IPS-15b (cell line): Measurements from ENCODE around the gene TMEM87B.
"Not testable (repeated sequence)": the region's sequence is repeated elsewhere in the genome, so short reads cannot be mapped to it uniquely, and the experiment has no call there.

Experiments used
- H3K27me3 ChIP-seq: one replicate; pipeline ENCODE4 v1.6.1; 2013; ENCODE audit warnings: low read length; ENCODE audit not compliant: control insufficient read depth, insufficient read depth
- H3K36me3 ChIP-seq: one replicate; pipeline ENCODE4 v1.6.1; 2013; ENCODE audit warnings: low read length; ENCODE audit not compliant: control insufficient read depth, insufficient read depth
- H3K4me1 ChIP-seq: one replicate; pipeline ENCODE4 v1.6.1; 2013; ENCODE audit warnings: mild to moderate bottlenecking, low read length; ENCODE audit not compliant: control insufficient read depth, insufficient read depth
- H3K4me3 ChIP-seq: one replicate; pipeline ENCODE4 v1.5.1; 2013; ENCODE audit warnings: low read depth, low read length
- H3K9ac ChIP-seq: one replicate; pipeline ENCODE4 v1.6.1; 2013; ENCODE audit warnings: low read depth, mild to moderate bottlenecking, low read length
- H3K9me3 ChIP-seq: one replicate; pipeline ENCODE4 v1.6.1; 2013; ENCODE audit warnings: mild to moderate bottlenecking, low read length; ENCODE audit not compliant: control insufficient read depth, insufficient read depth

Gene TMEM87B

GRCh38 chr2:112108178-112108832 is 53.2 kb downstream of the TMEM87B start:
- H3K36me3 ChIP-seq: no peaks in the 10 kb centered on the region

GRCh38 chr2:112109278-112109677 is 54.2 kb downstream of the TMEM87B start:
- H3K4me3 ChIP-seq: no peak overlapping the region
- no peaks in the 10 kb centered on the region for H3K36me3 ChIP-seq
- no peak overlapping the region for H3K9ac ChIP-seq
- no peaks in the 10 kb centered on the region for H3K9me3 ChIP-seq
- no peaks in the 10 kb centered on the region for H3K27me3 ChIP-seq
- H3K4me1 ChIP-seq: no peaks in the 10 kb centered on the region

More at GRCh38 chr2:112108178-112108832, 53.2 kb downstream of the TMEM87B start:
- no peaks in the 10 kb centered on the region for H3K9me3 ChIP-seq
- no peaks in the 10 kb centered on the region for H3K27me3 ChIP-seq
- no peaks in the 10 kb centered on the region for H3K4me1 ChIP-seq
- H3K9ac ChIP-seq: no peak overlapping the region
- H3K4me3 ChIP-seq: no peak overlapping the region

GRCh38 chr2:112110966-112111365 is 55.9 kb downstream of the TMEM87B start:
- Histone ChIP-seq H3K9ac (no peak overlapping the region), H3K36me3 (no peaks in the 10 kb centered on the region), H3K27me3 (no peaks in the 10 kb centered on the region), H3K4me1 (no peaks in the 10 kb centered on the region), H3K9me3 (no peaks in the 10 kb centered on the region), H3K4me3 (no peak overlapping the region)

GRCh38 chr2:112113354-112113753 is 58.3 kb downstream of the TMEM87B start:
- H3K4me1 ChIP-seq, H3K9me3 ChIP-seq, H3K36me3 ChIP-seq, H3K4me3 ChIP-seq, H3K27me3 ChIP-seq, H3K9ac ChIP-seq: not testable (repeated sequence)

GRCh38 chr2:112118148-112118547 is 63.1 kb downstream of the TMEM87B start:
- H3K4me1 ChIP-seq: no peaks in the 10 kb centered on the region
- no peak overlapping the region for H3K4me3 ChIP-seq
- H3K27me3 ChIP-seq: no peaks in the 10 kb centered on the region
- H3K9ac ChIP-seq: no peak overlapping the region
- no peaks in the 10 kb centered on the region for H3K9me3 ChIP-seq
- no peaks in the 10 kb centered on the region for H3K36me3 ChIP-seq

GRCh38 chr2:112121682-112122254 is 66.7 kb downstream of the TMEM87B start:
- Histone ChIP-seq H3K9me3 (no peaks in the 10 kb centered on the region), H3K4me1 (no peaks in the 10 kb centered on the region), H3K4me3 (no peak overlapping the region), H3K9ac (no peak overlapping the region), H3K27me3 (no peaks in the 10 kb centered on the region), H3K36me3 (no peaks in the 10 kb centered on the region)

- Histone ChIP-seq H3K9me3 (no peaks in the 10 kb centered on the region), H3K27me3 (no peaks in the 10 kb centered on the region), H3K9ac (no peak overlapping the region), H3K36me3 (no peaks in the 10 kb centered on the region), H3K4me1 (no peaks in the 10 kb centered on the region), H3K4me3 (no peak overlapping the region)
Observed at GRCh38 chr2:112129060-112129459, 74.0 kb downstream of the TMEM87B start.

- no peaks in the 10 kb centered on the region for H3K36me3 ChIP-seq
- no peak overlapping the region for H3K4me3 ChIP-seq
- peaks cover 23% of the 10 kb centered on the region for H3K27me3 ChIP-seq
- no peak overlapping the region for H3K9ac ChIP-seq
- H3K4me1 ChIP-seq: no peaks in the 10 kb centered on the region
- no peaks in the 10 kb centered on the region for H3K9me3 ChIP-seq
Observed at GRCh38 chr2:112133344-112133743, 78.3 kb downstream of the TMEM87B start.

- H3K9ac ChIP-seq: no peak overlapping the region
- H3K9me3 ChIP-seq: no peaks in the 10 kb centered on the region
- no peak overlapping the region for H3K4me3 ChIP-seq
- no peaks in the 10 kb centered on the region for H3K4me1 ChIP-seq
- no peaks in the 10 kb centered on the region for H3K36me3 ChIP-seq
- H3K27me3 ChIP-seq: peaks cover 26% of the 10 kb centered on the region
Observed at GRCh38 chr2:112134120-112134519, 79.1 kb downstream of the TMEM87B start.

- Histone ChIP-seq H3K9ac (no peak overlapping the region), H3K4me3 (no peak overlapping the region), H3K36me3 (no peaks in the 10 kb centered on the region), H3K4me1 (no peaks in the 10 kb centered on the region), H3K9me3 (no peaks in the 10 kb centered on the region), H3K27me3 (peaks cover 37% of the 10 kb centered on the region)
Observed at GRCh38 chr2:112136096-112136495, 81.0 kb downstream of the TMEM87B start.

- Histone ChIP-seq H3K9ac (no peak overlapping the region), H3K4me1 (no peaks in the 10 kb centered on the region), H3K9me3 (no peaks in the 10 kb centered on the region), H3K27me3 (peaks cover 50% of the 10 kb centered on the region), H3K4me3 (peak overlapping the region; percentile 64), H3K36me3 (no peaks in the 10 kb centered on the region)
Observed at GRCh38 chr2:112137516-112138158, 82.6 kb downstream of the TMEM87B start.
